ENCODE data around the gene SFT2D3.

DNA sequence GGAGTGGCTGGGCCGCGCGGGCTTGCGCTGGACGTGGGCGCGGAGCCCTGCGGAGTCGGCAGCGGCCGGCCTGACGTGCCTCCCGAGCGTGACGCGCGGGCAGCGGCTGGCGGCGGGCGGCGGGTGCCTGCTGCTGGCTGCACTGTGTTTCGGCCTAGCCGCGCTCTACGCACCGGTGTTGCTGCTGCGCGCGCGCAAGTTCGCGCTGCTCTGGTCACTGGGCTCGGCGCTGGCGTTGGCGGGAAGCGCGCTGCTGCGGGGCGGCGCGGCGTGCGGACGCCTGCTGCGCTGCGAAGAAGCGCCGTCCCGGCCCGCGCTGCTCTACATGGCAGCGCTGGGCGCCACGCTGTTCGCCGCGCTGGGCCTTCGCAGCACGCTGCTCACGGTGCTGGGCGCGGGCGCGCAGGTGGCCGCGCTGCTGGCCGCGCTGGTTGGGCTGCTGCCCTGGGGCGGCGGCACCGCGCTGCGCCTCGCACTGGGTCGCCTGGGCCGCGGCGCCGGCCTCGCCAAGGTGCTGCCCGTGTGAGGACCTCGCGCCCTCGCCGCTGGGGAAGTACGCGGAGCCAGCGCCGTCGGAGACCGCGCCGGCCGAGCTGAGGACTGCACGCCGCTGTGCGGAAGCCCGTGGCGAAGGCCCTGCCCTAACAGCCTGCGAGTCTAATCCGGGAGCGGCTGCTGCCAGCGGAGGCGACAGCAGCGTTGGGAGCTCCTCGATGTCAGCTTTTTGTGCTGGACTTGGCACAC lies 526 bp downstream of the SFT2D3 start:
- TF ChIP-seq, protein P1, sequence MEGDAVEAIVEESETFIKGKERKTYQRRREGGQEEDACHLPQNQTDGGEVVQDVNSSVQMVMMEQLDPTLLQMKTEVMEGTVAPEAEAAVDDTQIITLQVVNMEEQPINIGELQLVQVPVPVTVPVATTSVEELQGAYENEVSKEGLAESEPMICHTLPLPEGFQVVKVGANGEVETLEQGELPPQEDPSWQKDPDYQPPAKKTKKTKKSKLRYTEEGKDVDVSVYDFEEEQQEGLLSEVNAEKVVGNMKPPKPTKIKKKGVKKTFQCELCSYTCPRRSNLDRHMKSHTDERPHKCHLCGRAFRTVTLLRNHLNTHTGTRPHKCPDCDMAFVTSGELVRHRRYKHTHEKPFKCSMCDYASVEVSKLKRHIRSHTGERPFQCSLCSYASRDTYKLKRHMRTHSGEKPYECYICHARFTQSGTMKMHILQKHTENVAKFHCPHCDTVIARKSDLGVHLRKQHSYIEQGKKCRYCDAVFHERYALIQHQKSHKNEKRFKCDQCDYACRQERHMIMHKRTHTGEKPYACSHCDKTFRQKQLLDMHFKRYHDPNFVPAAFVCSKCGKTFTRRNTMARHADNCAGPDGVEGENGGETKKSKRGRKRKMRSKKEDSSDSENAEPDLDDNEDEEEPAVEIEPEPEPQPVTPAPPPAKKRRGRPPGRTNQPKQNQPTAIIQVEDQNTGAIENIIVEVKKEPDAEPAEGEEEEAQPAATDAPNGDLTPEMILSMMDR (IDR thresholded peaks at IDR 0.05), result no peak
- TF ChIP-seq POLR2AphosphoS5 (IDR thresholded peaks at IDR 0.05; ENCODE audit: low read depth, low read length) (0 out of 2 replicates have a peak, but pooled peaks have one; percentile 51), SIN3A (IDR thresholded peaks at IDR 0.05; ENCODE audit: borderline replicate concordance, insufficient read depth, low read depth, low read length) (0 out of 2 replicates have a peak, but pooled peaks have one; percentile 25), TCF7L2 (IDR thresholded peaks at IDR 0.05; ENCODE audit: low read depth, low read length) (peak; percentile 36; the same call in 1 of the 2 replicates)
- TF ChIP-seq, protein P2, sequence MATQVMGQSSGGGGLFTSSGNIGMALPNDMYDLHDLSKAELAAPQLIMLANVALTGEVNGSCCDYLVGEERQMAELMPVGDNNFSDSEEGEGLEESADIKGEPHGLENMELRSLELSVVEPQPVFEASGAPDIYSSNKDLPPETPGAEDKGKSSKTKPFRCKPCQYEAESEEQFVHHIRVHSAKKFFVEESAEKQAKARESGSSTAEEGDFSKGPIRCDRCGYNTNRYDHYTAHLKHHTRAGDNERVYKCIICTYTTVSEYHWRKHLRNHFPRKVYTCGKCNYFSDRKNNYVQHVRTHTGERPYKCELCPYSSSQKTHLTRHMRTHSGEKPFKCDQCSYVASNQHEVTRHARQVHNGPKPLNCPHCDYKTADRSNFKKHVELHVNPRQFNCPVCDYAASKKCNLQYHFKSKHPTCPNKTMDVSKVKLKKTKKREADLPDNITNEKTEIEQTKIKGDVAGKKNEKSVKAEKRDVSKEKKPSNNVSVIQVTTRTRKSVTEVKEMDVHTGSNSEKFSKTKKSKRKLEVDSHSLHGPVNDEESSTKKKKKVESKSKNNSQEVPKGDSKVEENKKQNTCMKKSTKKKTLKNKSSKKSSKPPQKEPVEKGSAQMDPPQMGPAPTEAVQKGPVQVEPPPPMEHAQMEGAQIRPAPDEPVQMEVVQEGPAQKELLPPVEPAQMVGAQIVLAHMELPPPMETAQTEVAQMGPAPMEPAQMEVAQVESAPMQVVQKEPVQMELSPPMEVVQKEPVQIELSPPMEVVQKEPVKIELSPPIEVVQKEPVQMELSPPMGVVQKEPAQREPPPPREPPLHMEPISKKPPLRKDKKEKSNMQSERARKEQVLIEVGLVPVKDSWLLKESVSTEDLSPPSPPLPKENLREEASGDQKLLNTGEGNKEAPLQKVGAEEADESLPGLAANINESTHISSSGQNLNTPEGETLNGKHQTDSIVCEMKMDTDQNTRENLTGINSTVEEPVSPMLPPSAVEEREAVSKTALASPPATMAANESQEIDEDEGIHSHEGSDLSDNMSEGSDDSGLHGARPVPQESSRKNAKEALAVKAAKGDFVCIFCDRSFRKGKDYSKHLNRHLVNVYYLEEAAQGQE (IDR thresholded peaks at IDR 0.05; ENCODE audit: insufficient read depth in 1 of 2, low read depth in 2 of 2, low read length in 1 of 2), result no peak
